Esophagus squamous epithelium (tissue), 4 donors: ENCODE data around the gene TBC1D2B.

ENCODE experiments used
- POLR2A ChIP-seq, 4 donors: fragments of 450-650 bp; IDR thresholded peaks; one replicate each; pipeline ENCODE4 v1.6.1; 2017; ENCODE audit warnings: antibody characterized with exemption in 4 of 4, mild to moderate bottlenecking in 4 of 4, moderate library complexity in 3 of 4
- TF ChIP-seq, protein P1 (sequence below), 6 experiments: fragments of 450-650 bp in 4 of 6; fragments of 200-600 bp in 2 of 6; sonication (generic) in 2 of 6; IDR thresholded peaks; one replicate each; pipeline ENCODE4 v1.5.1; 2016 to 2019; ENCODE audit warnings: antibody characterized with exemption in 6 of 6, mild to moderate bottlenecking in 4 of 6, moderate library complexity in 4 of 6

DNA sequence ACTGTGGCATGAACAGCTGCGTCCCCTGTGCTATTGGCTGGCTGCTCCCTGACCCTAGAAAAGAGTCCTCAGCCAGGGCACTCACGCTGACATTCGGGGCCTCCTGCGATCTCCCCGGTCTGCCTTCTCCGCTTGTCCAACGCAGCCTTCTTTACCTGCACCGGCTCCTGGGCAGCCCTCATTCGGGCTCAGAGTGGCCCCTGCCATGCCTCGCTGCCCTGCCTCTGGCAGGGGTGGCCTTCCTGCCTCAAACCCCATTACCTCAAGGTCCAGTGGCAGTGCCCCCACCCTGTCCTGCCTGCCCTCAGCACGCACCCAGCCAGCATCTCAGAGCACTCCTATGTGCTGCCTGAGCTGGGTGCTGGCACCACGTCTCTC lies 86.5 kb downstream of the TBC1D2B start:
- TF ChIP-seq, protein P1, sequence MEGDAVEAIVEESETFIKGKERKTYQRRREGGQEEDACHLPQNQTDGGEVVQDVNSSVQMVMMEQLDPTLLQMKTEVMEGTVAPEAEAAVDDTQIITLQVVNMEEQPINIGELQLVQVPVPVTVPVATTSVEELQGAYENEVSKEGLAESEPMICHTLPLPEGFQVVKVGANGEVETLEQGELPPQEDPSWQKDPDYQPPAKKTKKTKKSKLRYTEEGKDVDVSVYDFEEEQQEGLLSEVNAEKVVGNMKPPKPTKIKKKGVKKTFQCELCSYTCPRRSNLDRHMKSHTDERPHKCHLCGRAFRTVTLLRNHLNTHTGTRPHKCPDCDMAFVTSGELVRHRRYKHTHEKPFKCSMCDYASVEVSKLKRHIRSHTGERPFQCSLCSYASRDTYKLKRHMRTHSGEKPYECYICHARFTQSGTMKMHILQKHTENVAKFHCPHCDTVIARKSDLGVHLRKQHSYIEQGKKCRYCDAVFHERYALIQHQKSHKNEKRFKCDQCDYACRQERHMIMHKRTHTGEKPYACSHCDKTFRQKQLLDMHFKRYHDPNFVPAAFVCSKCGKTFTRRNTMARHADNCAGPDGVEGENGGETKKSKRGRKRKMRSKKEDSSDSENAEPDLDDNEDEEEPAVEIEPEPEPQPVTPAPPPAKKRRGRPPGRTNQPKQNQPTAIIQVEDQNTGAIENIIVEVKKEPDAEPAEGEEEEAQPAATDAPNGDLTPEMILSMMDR (IDR thresholded peaks at IDR 0.05), result no peak
- TF ChIP-seq POLR2A (IDR thresholded peaks at IDR 0.05), result no peak
